ENCODE data around the gene FUOM. TPM values are rescaled to one million over a fixed set of nuclear protein-coding genes. Genes with fewer than 3 reads are reported as not detected.

The FUOM gene
- total and polyA plus RNA-seq, 4 donors, result 15.2 to 54.8 (median 24.9) TPM

DNA sequence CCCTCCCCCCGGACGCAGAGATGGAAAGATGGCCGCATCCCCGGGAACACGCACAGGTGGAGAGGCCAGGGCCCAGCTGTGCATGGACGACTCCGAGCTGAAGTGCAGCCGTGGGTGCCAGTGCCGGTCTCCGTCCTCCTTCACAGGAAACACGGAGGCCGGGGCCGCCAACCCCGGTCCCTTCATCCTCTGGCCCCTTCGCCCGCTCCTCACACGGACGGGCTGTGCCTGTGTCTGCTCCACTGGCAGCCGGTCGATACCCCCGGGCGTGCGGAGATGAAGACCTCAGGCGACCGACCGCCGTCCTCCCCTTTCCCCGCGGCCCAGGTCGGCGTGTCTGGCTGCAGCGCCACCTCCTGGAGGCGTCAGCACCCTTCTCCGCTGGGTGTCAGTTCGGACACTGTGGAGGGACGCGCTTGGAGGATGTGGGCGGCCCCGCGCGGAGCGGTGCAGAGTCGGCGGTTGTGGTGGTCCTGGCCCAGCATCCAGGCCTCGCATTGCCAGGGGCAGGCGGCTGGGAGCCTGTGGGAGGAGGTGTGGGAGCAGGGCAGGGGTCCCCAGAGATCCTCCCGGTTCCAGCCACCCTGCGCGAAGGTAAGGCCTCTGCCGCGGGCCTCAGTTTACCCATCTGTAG lies 39.2 kb downstream of the FUOM start:
- no peak overlapping the region for H3K27ac ChIP-seq (ENCODE audit: low read depth in 1 of 2, low read length in 2 of 2)
- peak; percentile 78 for ATAC-seq (ENCODE audit: low FRiP score)
- intact Hi-C loops (cut with DNase I), result no loop called here

DNA sequence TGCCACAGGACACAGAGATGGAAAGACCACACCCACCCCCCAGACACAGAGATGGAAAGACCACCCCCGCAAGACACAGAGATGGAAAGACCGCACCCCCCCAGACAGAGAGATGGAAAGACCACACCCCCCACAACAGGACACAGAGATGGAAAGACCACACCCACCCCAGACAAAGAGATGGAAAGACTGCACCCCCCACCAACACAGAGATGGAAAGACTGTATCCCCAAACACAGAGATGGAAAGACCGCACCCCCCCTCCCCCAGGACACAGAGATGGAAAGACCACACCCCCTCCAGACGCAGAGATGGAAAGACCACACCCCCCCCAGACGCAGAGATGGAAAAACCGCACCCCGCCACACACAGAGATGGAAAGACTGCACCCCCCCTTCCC lies 41.1 kb downstream of the FUOM start:
- Histone ChIP-seq H3K4me1 (ENCODE audit: control insufficient read depth in 1 of 2, insufficient read depth in 2 of 2, low read length in 2 of 2) (no peaks in the 10 kb centered on the region), H3K4me3 (ENCODE audit: low read length in 2 of 2) (no peak overlapping the region), H3K27me3 (ENCODE audit: control insufficient read depth in 1 of 2, insufficient read depth in 2 of 2, low read length in 1 of 2) (no peaks in the 10 kb centered on the region), H3K36me3 (ENCODE audit: control insufficient read depth in 1 of 2, insufficient read depth in 2 of 2, low read length in 1 of 2) (peaks cover 0 to under 1% of the 10 kb centered on the region in 2 donors), H3K27ac (ENCODE audit: low read depth in 1 of 2, low read length in 2 of 2) (no peak overlapping the region), H3K9me3 (ENCODE audit: control insufficient read depth, low read length) (no peaks in the 10 kb centered on the region)
- DNase-seq, result peak in 1 of 2 donors; percentile 33
- intact Hi-C loops (cut with DNase I), result no loop called here
- ATAC-seq (ENCODE audit: low FRiP score), result no peak
- 84 to 89% methylated on average over 7 of the region's 7 CpGs for WGBS, 2 donors

More for the DNA sequence above, 39.2 kb downstream of the FUOM start:
- Histone ChIP-seq H3K4me1 (ENCODE audit: control insufficient read depth in 1 of 2, insufficient read depth in 2 of 2, low read length in 2 of 2) (no peaks in the 10 kb centered on the region), H3K9me3 (ENCODE audit: control insufficient read depth, low read length) (no peaks in the 10 kb centered on the region), H3K27me3 (ENCODE audit: control insufficient read depth in 1 of 2, insufficient read depth in 2 of 2, low read length in 1 of 2) (no peaks in the 10 kb centered on the region), H3K36me3 (ENCODE audit: control insufficient read depth in 1 of 2, insufficient read depth in 2 of 2, low read length in 1 of 2) (no peaks in the 10 kb centered on the region), H3K4me3 (ENCODE audit: low read length in 2 of 2) (no peak overlapping the region)
- DNase-seq, result peak; percentile 71 to 87
- WGBS, 2 donors, result 9 to 10% methylated on average over 47 to 51 of the region's 51 CpGs

DNA sequence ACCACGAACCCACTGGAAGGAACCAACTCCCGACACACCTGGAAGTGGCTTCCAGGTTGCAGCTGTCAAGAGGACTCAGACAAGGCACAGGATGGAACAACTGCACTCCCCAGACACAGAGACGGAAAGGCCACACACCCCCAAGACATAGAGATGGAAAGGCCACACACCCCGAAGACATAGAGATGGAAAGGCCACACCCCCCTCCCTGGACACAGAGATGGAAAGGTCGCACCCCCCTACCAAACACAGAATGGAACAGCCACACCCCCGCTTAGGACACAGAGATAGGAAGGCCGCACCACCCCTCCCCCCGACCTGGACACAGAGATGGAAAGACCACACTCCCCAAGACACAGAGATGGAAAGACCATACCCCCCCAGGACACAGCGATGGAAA lies 41.6 kb downstream of the FUOM start:
- WGBS, 2 donors, result 91 to 97% methylated on average over 8 to 9 of the region's 9 CpGs
- ATAC-seq (ENCODE audit: low FRiP score), result no peak
- intact Hi-C loops (cut with DNase I), result no loop called here
- no peaks in the 10 kb centered on the region for H3K4me1 ChIP-seq (ENCODE audit: control insufficient read depth in 1 of 2, insufficient read depth in 2 of 2, low read length in 2 of 2)
- no peak overlapping the region for H3K27ac ChIP-seq (ENCODE audit: low read depth in 1 of 2, low read length in 2 of 2)
- peaks cover 0 to 2% of the 10 kb centered on the region in 2 donors for H3K36me3 ChIP-seq (ENCODE audit: control insufficient read depth in 1 of 2, insufficient read depth in 2 of 2, low read length in 1 of 2)
- DNase-seq, result peak in 1 of 2 donors; percentile 32
- H3K27me3 ChIP-seq (ENCODE audit: control insufficient read depth in 1 of 2, insufficient read depth in 2 of 2, low read length in 1 of 2), result no peaks in the 10 kb centered on the region
- H3K4me3 ChIP-seq (ENCODE audit: low read length in 2 of 2), result no peak overlapping the region
- H3K9me3 ChIP-seq (ENCODE audit: control insufficient read depth, low read length), result no peaks in the 10 kb centered on the region

DNA sequence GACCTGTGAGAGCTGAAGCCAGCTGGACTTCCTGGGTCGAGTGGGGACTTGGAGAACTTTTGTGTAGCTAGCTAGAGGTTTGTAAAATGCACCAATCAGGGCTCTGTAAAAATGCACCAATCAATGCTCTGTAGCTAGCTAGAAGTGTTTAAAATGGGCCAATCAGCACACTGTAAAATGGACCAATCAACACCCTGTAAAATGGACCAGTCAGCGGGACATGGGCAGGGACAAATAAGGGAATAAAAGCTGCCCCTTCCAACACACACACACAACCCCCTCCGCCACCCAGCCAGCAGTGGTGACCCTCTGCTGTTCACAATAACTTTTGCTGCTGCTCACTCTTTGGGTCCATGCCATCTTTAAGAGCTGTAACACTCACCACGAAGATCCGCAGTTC lies 42.0 kb downstream of the FUOM start:
- Histone ChIP-seq H3K9me3 (ENCODE audit: control insufficient read depth, low read length) (no peaks in the 10 kb centered on the region), H3K36me3 (ENCODE audit: control insufficient read depth in 1 of 2, insufficient read depth in 2 of 2, low read length in 1 of 2) (peaks cover 0 to 2% of the 10 kb centered on the region in 2 donors), H3K4me1 (ENCODE audit: control insufficient read depth in 1 of 2, insufficient read depth in 2 of 2, low read length in 2 of 2) (no peaks in the 10 kb centered on the region), H3K27ac (ENCODE audit: low read depth in 1 of 2, low read length in 2 of 2) (no peak overlapping the region), H3K27me3 (ENCODE audit: control insufficient read depth in 1 of 2, insufficient read depth in 2 of 2, low read length in 1 of 2) (no peaks in the 10 kb centered on the region), H3K4me3 (ENCODE audit: low read length in 2 of 2) (no peak overlapping the region)
- WGBS, 2 donors, result 87 to 89% methylated on average over 5 of the region's 5 CpGs
- DNase-seq, result peak in 1 of 2 donors; percentile 21
- ATAC-seq (ENCODE audit: low FRiP score), result no peak
- intact Hi-C loops (cut with DNase I), result no loop called here

DNA sequence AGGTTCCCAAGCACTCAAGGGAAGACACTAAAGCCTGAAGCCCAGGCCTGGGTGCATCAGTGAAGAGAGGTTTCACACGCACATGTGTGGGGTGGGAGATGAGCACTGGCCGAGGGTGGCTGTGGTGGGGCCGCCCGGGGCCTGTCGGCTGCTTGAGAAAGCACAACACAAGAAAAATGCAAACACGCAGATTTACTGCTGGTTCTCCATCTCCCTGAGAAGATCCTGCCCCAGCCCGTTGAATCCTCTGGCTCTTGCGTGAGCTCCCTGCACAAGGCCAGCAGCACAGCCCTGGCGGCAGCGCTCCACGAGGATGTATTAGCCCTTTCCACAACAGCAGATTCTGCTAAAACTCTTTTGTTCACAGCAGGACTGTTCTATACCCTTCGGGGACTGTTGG lies 42.9 kb downstream of the FUOM start:
- Histone ChIP-seq H3K27me3 (ENCODE audit: control insufficient read depth in 1 of 2, insufficient read depth in 2 of 2, low read length in 1 of 2) (no peaks in the 10 kb centered on the region), H3K27ac (ENCODE audit: low read depth in 1 of 2, low read length in 2 of 2) (no peak overlapping the region), H3K9me3 (ENCODE audit: control insufficient read depth, low read length) (no peaks in the 10 kb centered on the region), H3K36me3 (ENCODE audit: control insufficient read depth in 1 of 2, insufficient read depth in 2 of 2, low read length in 1 of 2) (peaks cover 0 to 2% of the 10 kb centered on the region in 2 donors), H3K4me3 (ENCODE audit: low read length in 2 of 2) (no peak overlapping the region), H3K4me1 (ENCODE audit: control insufficient read depth in 1 of 2, insufficient read depth in 2 of 2, low read length in 2 of 2) (no peaks in the 10 kb centered on the region)
- 85 to 86% methylated on average over 12 of the region's 12 CpGs for WGBS, 2 donors
- DNase-seq, result peak; percentile 9 to 45
- ATAC-seq (ENCODE audit: low FRiP score), result no peak
- intact Hi-C loops (cut with DNase I), result loop anchor here in 1 of 2 donors (5.0 kb wide), 1 partner anchor 57 kb away; the partner anchor contains the start of gene ECHS1

DNA sequence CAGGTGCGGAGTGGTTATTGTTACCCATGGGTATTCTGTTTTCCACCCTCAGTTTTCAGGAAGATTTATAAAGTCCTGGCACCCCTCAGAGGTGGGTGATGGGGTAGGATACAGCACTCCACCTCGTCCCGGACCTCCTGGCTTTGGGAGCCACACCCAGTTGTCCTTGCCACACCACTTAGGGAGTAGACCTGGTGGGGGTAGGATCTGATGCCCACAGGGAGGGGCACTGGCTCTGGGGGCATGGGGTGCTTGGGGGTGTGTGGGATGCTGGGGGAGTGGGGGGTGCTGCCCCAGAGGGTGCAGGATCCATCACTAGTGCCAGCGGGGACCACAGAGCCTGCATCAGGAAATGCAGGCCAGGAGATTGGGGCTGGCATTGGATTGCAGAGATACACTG lies 44.6 kb downstream of the FUOM start:
- whole genome bisulfite sequencing, 2 donors, result 76 to 82% methylated on average over 4 of the region's 4 CpGs
- ATAC-seq (ENCODE audit: low FRiP score) (no peak), DNase-seq (no peak)
- intact Hi-C loops (cut with DNase I), result loop anchor here in 1 of 2 donors (5.0 kb wide), 1 partner anchor 59 kb away; the partner anchor contains the start of gene ECHS1
- Histone ChIP-seq H3K9me3 (ENCODE audit: control insufficient read depth, low read length) (no peaks in the 10 kb centered on the region), H3K4me3 (ENCODE audit: low read length in 2 of 2) (no peak overlapping the region), H3K27me3 (ENCODE audit: control insufficient read depth in 1 of 2, insufficient read depth in 2 of 2, low read length in 1 of 2) (no peaks in the 10 kb centered on the region), H3K36me3 (ENCODE audit: control insufficient read depth in 1 of 2, insufficient read depth in 2 of 2, low read length in 1 of 2) (peaks cover 0 to 2% of the 10 kb centered on the region in 2 donors), H3K27ac (ENCODE audit: low read depth in 1 of 2, low read length in 2 of 2) (no peak overlapping the region), H3K4me1 (ENCODE audit: control insufficient read depth in 1 of 2, insufficient read depth in 2 of 2, low read length in 2 of 2) (no peaks in the 10 kb centered on the region)

DNA sequence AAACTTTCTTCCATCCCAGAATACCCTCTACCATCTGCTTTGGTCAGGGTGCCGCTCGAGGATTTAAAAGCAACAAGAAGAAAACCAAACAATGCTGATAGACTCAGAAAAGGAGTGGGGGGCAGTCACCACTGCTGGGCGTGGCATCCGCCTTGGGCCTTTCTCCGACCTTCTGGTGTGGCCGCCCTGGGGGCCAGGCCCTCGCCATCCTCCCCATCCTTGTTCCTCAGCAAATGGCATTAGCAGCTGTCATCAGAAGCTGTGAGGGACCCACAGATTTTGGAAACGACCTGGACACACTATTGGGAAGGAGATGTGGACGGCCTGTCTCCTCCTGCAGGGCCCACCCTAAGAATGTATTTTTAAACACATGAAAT lies 45.1 kb downstream of the FUOM start:
- H3K4me3 ChIP-seq (ENCODE audit: low read length in 2 of 2), result no peak overlapping the region
- no peaks in the 10 kb centered on the region for H3K4me1 ChIP-seq (ENCODE audit: control insufficient read depth in 1 of 2, insufficient read depth in 2 of 2, low read length in 2 of 2)
- H3K36me3 ChIP-seq (ENCODE audit: control insufficient read depth in 1 of 2, insufficient read depth in 2 of 2, low read length in 1 of 2), result peaks cover 0 to 2% of the 10 kb centered on the region in 2 donors
- no peaks in the 10 kb centered on the region for H3K9me3 ChIP-seq (ENCODE audit: control insufficient read depth, low read length)
- intact Hi-C loops (cut with DNase I), result loop anchor here in 1 of 2 donors (5.0 kb wide), 1 partner anchor 60 kb away; the partner anchor contains the start of gene ECHS1
- peak; percentile 41 to 73 for DNase-seq
- H3K27ac ChIP-seq (ENCODE audit: low read depth in 1 of 2, low read length in 2 of 2), result no peak overlapping the region
- no peaks in the 10 kb centered on the region for H3K27me3 ChIP-seq (ENCODE audit: control insufficient read depth in 1 of 2, insufficient read depth in 2 of 2, low read length in 1 of 2)
- 90 to 92% methylated on average over 9 of the region's 9 CpGs for WGBS, 2 donors
- ATAC-seq (ENCODE audit: low FRiP score), result no peak

DNA sequence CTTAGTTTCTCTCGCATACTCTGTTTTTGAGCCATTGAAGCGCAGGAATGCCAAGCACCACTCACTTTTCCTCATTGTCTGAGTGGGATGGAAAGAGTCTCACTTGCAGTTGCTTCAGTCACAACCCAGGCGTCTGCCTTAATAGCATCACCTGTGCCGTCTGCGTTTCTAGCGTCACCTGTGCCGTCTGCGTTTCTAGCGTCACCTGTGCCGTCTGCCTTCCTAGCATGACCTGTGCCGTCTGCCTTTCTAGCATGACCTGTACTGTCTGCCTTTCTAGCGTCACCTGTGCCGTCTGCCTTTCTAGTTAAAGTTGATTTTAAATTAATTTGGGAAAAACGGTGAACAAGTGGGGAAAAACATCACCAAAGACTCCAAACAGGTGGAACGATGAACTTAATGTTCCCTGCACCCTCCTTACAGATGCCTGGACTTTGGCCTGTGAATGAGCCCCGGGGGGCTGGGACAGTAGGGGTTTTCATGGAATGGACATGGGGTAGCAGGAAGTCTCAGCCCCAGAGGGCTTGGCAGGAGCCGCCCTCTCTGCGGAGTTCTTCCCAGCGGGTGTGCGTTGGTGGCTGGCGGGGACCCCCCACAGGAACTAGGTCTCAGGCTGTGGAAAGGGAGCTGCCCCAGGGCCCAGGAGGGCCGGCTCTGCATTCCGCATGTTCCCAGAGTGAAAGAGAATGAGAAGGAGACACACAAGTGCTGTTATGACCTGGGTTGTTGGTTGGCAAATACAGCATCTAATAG lies 45.6 kb downstream of the FUOM start:
- Histone ChIP-seq H3K4me3 (ENCODE audit: low read length in 2 of 2) (no peak overlapping the region), H3K9me3 (ENCODE audit: control insufficient read depth, low read length) (no peaks in the 10 kb centered on the region), H3K36me3 (ENCODE audit: control insufficient read depth in 1 of 2, insufficient read depth in 2 of 2, low read length in 1 of 2) (peaks cover 0 to 2% of the 10 kb centered on the region in 2 donors), H3K27me3 (ENCODE audit: control insufficient read depth in 1 of 2, insufficient read depth in 2 of 2, low read length in 1 of 2) (no peaks in the 10 kb centered on the region), H3K27ac (ENCODE audit: low read depth in 1 of 2, low read length in 2 of 2) (no peak overlapping the region), H3K4me1 (ENCODE audit: control insufficient read depth in 1 of 2, insufficient read depth in 2 of 2, low read length in 2 of 2) (no peaks in the 10 kb centered on the region)
- WGBS, 2 donors, result 91 to 93% methylated on average over 23 of the region's 23 CpGs
- intact Hi-C loops (cut with DNase I), result loop anchor here in 1 of 2 donors (5.0 kb wide), 1 partner anchor 60 kb away; the partner anchor contains the start of gene ECHS1
- peak in 1 of 2 donors; percentile 73 for DNase-seq
- no peak for ATAC-seq (ENCODE audit: low FRiP score)
